Measurements from ENCODE around the gene ADAMTSL1.

DNA sequence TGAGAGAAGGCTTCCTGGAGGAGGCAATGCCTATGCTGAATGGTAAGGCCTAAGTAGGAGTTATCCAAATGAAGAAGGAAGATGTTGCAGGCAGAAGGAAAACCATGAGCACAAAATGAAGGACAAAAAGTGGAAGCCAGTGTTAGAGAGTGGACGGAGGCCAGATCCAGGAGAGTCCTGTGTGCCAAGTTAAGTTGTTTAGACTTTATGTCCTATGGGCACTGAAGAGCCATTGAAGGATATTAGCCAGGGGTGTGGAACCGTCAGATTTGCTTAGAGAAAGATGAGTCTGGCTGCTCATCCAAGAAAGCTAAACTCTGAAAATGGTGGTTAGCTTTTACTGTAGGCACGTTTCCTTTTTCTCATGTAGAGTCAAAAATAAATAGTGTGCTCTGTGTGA is 254.7 kb downstream of the ADAMTSL1 start:
- TF ChIP-seq, protein P1, sequence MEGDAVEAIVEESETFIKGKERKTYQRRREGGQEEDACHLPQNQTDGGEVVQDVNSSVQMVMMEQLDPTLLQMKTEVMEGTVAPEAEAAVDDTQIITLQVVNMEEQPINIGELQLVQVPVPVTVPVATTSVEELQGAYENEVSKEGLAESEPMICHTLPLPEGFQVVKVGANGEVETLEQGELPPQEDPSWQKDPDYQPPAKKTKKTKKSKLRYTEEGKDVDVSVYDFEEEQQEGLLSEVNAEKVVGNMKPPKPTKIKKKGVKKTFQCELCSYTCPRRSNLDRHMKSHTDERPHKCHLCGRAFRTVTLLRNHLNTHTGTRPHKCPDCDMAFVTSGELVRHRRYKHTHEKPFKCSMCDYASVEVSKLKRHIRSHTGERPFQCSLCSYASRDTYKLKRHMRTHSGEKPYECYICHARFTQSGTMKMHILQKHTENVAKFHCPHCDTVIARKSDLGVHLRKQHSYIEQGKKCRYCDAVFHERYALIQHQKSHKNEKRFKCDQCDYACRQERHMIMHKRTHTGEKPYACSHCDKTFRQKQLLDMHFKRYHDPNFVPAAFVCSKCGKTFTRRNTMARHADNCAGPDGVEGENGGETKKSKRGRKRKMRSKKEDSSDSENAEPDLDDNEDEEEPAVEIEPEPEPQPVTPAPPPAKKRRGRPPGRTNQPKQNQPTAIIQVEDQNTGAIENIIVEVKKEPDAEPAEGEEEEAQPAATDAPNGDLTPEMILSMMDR (IDR thresholded peaks at IDR 0.05): no peak
- TF ChIP-seq POLR2A (IDR thresholded peaks at IDR 0.05): no peak
